NCI-H2196 (cell line): ENCODE data around the gene TSPO2.
A peak's percentile ranks its signal among the peaks of the same experiment; 100 is the strongest.
"Not testable (repeated sequence)": the region's sequence is repeated elsewhere in the genome, so short reads cannot be mapped to it uniquely, and the experiment has no call there.

ENCODE experiments used
- DNase-seq: peaks from one replicate; lab custom pipeline; 2025; ENCODE audit not compliant: unreplicated experiment; lab: John Stamatoyannopoulos, UW

The TSPO2 gene, protein sequence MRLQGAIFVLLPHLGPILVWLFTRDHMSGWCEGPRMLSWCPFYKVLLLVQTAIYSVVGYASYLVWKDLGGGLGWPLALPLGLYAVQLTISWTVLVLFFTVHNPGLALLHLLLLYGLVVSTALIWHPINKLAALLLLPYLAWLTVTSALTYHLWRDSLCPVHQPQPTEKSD

DNA sequence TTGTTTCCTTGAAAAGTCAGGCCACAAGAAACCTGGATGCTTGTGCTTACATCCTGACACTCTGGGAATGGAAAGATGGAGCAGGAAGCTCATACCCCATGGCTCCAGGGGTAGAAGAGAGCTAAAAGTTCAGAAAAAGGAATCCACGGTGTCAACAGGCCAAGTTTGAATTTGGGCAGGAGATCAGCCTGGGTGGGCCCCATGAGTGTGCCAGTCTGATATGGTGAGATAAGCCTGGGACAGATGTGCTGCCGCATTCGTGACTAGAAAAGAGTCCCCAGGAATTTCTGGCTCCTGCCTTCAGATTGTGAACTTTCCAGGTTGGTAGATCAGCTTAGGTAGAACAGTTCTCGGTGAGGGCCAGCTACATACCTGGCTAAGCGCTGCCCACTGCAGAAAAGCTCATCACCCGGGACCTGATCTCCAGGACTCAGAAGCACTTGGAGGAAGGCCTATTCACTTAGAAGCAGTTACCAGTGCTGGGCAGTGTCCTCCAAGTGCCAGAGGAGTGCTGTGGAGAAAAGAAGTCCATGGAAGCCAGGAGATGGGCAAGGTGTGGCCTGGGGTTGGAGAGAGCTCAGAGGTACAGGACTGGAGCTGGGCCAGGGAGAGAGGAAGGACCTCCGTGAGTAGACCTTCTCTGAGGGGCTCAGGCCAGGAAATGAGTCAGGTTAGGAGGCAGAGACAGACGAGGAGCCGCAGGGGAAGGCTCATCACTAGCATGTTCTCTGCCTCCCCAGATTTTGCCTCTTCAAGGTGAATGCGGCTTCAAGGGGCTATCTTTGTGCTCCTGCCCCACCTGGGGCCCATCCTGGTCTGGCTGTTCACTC lies at the start of gene TSPO2:
TSPO2 (plus strand) TSS at position 242 of the 830 bp plus-strand sequence; CDS start at position 761, 519 bp downstream.
- no peak for DNase-seq

DNA sequence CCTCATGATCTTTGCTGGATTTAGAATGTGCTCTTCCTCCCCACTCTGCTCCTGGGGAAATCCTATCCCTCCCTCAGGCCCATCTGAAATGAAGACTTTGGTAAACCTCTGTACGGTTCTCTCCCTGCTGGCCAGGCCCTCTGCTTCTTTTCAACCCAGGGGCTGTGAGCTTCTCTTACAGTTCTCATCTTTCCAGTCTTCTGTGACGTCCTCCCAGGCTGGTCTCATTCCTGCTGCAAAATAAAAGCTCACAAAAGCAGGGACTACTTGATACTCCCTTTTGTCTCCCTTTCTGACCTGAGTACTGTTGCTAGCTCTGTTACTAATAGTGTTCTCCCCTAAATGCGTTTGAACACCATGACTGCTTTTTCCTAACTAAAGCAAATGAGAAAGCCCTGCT lies 49.5 kb upstream of the TSPO2 start:
- DNase-seq: no peak

DNA sequence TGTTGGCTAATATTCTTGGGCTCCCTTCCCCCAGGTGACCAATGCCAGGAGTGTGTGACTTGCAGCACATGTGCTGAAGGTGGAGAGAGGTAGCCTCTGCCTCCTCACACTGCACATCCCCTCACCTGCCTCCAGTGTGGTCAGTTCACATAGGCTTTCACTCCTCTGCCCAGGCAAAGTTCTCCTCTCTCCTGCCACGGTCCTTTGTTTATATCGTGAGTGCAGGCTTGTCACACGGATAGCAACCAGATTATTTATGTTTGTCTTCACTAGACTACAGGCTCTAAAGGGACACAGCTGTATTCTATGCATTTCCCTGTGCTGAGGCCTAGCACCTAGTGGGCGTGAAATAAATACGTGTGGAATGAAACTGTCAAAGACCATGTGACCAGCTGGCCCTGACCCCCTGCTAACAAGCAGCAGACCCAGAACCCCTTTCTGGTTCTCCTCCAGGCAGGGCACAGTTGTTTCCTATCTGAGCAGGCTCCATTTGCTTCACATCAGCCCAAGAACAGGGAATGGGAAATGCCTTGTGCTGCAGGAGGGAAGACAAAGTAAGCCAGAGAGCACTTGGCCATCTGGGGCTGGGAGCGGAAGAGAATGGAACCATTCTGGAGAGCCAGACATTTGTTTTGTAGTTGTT lies 45.6 kb upstream of the TSPO2 start:
- DNase-seq: no peak

DNA sequence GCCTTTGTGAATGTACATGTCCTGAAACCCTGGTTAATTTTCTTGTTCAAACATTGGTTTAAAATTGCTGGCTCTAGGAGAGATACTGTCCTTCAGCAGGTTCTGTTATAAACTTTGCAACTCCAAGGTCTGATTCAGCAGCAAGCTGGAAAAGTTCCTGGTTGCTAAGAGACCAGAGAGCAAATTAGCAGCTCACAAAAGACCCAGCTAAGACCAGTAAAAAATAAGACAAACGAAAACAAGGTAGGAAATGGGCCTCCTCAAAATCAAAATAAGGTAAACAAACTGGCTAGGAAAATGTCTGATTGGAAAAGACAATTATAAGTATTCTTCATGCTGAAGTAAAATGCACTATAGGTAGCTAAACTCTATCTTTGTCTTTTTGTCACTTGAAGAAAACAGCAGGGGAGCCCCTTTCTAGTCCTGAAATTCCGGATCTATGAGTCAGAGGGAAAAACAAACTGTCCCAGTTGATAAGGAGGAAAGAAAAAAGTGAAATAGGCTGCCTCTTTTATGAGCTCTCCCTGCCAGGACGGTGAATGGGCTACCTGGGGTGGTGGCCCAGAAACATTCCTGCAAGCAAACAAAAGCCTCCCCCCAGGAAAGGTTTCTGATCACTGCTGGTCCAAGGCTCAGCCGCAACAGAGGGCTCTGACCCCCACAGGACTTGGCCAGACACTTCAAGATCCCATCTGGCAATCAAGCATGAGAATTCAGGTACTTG lies 44.9 kb upstream of the TSPO2 start:
- peak; percentile 23 for DNase-seq

DNA sequence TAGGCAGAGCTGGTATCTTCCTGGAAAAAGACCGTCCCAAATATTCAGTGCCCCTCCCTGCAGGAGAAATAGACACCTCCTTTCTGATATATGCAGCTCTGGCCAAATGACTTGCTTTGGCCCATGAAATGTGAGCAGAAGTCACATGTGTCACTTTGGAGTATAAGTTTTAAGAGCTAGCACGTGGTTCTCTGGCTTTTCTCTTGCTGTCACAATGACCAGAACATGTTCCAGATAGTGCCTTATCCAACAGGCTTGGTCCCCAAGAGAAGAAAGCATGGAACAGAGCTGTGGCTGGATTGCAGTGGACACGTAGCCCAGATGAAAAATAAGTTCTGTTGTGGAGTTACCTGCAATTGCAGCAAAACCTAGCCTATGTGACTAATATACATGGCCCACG lies 43.6 kb upstream of the TSPO2 start:
- no peak for DNase-seq

DNA sequence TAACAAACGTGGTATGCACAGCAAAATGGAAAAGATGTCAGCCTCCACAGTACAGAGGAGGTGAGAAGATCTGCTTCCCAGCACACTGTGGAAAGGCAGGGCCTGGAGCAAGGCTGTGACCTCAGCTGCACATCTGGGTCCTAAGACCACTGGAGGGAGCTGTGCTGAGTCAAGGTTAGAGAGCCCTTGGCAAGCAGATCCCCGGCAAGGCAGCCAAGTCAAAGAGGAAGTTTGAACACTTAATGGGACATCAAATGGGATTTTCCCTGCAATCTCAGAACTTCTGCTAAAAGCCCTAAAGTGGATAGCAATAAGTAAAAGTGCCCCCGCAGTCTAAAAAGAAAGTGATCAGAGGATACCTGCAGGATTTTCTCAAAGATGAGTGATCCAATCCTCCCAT lies 42.7 kb upstream of the TSPO2 start:
- peak; percentile 14 for DNase-seq

DNA sequence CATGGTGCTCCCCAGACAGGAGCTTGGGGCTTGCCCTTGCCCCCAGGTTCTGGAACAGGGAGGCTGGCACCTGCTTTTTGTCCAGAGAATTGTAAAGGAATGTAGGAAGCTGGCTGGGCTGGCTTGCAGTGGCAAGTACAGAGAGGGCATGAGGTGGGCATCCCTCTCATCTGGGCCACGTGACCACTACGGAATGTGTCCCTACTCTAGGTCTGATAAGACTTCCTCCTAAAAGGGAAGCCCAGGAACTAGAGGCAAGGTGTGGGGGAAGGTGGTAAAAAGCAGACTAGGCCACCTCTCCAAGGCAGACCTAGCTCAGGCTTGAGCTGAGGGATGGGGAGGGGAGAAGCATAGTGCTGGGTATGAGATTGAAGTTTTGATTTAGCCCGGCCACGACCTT lies 42.0 kb upstream of the TSPO2 start:
- DNase-seq: no peak

DNA sequence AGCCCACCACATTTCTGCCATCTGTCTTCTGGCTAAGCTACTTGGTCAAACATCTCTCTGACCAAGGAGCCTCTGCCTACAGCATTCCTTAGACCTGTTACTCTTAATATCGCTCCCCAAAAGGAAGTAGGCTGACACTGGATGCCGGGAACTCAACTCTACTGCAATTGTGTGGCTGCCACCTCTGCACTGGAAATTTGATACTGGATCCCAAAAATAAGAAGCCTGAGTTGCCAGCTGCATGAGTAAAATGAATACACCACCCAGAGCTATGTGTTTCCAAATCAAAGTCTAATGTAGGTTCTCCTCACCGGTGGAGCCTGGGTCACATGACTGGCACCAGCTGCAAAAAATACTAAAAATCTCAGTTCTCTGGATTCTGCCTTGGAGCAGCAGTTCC lies 40.1 kb upstream of the TSPO2 start:
- no peak for DNase-seq

DNA sequence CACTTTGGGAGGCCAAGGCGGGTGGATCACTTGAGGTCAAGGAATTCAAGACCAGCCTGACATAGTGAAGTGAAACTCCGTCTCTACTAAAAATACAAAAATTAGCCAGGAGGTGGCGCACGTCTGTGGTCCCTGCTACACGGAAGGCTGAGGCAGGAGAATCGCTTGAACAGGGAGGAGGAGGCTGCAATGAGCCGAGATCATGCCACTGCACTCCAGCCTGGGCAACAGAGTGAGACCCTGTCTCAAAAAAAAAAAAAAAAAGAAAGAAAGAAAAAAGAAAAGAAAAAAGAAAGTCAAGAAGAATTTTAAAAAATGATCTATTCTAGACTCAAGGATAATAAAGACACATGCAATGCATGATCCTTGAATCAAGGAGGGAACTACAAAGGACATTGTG lies 36.0 kb upstream of the TSPO2 start:
- peak; percentile 13 for DNase-seq

DNA sequence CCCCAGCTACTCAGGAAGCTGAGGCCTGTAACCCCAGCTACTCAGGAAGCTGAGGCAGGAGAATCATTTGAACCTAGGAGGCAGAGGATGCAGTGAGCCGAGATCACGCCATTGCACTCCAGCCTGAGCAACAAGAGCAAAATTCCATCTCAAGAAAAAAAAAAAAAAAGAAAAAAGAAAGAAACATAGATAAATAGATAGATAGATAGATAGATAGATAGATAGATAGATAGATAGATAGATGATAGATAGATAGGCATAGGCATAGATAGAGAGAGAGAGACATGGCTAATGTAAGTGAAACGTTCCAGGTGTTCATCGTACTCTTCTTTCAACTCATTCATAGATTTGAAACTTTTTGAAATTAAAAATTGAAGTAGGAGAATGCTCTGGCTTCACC lies 35.3 kb upstream of the TSPO2 start:
- not testable (repeated sequence) for DNase-seq

DNA sequence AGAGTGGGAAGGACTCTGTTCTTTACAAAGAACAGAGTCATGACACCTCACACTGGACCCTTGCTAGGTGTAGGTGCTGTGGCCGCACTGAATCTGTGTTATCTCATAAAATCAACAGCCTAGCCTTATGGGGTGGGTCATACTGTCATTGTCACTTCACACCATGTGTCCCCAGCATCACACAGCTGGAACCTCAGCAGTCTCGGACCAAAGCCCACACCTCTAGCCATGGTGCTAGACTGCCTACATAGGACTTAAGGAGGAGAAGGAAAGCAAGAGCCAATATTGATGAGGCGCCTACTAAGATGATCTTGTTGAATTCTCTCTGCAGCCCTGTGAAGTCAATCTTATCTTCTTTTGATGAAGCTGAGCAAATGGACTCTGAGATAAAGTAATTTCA lies 34.3 kb upstream of the TSPO2 start:
- no peak for DNase-seq

DNA sequence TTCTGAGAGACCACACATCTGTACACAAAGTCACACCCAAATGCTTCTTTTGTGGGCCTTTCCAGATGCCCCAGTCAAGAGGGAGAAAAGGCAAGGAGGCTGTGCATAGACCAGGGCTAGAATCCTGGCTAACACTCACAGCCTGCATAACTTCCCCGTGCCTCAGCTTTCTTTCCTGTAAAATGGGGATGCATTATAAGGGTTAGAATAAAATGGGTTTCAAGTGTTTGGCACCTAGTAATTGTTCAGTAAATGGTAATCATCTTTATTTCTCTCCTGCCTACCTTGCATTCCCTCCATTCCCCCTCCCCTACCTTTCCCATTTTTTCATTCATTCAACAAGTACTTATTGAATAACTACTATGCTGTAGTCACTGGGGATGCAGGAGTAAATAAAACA lies 32.6 kb upstream of the TSPO2 start:
- no peak for DNase-seq

DNA sequence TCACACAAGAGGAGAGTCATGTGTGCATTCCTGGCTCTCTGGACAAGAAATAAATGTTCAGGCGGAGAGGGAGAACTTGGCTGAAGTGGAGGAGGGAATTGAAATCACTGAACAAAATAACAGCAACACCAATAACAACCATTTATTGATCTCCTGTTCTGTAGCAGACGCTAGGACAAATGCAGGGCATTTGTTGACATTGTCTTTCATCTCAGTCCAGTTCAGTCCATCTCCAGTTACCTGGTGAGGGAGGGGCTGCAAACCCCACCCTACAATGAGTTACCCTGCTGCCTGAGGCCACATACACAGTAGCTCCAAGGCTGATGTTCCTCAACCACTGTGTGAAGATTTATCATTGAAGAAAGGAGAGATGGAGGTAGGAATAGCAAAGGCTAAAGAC lies 30.6 kb upstream of the TSPO2 start:
- no peak for DNase-seq

DNA sequence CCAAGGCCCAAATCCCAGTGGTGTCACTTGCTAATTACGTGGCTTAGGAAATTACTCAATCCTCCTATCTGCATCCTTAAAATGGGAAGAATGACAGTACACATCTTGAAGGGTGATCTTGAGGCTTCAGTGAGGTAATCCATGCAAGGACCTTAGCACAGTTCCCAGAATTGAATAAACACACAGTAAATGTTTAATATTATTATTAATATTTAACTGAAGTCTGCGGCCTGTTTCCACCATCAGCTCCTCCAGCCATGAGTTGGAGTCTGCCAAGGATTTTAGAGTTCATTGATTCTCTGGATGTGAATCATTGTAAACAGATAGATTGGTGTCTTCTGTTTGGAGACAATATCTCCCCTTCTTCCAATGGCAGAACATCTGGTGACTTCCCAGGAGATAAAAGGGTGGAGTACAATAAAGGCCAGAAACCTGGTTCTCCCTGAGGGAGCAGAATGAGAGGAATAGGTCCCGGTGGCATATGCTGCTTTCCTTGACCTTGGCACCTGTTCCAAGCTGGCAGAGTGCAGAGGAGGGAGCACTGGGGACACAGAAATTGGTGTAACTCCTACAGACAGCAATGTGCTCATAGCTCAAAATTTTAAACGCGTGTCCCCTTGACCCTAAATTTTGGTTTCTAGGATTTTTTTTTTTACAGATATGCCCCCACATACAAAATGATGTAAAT lies 28.7 kb upstream of the TSPO2 start:
- no peak for DNase-seq

DNA sequence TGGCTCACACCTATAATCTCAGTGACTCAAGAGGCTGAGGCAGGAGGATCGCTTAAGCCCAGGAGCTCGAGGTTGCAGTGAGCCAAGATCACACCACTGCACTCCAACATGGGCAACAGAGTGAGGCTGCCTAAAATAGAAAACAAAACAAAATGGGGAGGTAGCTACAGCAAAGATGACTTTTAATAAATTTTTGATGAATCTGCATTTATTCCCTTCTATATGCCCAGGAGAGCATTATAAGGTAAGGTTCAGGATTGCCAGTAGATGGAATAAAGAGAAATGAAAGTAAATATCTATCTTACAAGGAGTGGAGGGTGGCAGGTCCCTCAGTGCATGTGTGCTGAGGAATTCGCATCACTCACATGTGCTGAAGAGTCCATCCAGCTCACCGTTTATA lies 27.5 kb upstream of the TSPO2 start:
- no peak for DNase-seq

DNA sequence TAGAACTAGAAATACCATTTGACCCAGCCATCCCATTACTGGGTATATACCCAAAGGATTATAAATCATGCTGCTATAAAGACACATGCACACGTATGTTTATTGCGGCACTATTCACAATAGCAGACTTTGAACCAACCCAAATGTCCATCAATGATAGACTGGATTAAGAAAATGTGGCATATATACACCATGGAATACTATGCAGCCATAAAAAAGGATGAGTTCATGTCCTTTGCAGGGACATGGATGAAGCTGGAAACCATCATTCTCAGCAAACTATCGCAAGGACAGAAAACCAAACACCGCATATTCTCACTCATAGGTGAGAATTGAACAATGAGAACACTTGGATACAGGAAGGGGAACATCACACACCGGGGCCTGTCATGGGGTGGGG lies 26.4 kb upstream of the TSPO2 start:
- not testable (repeated sequence) for DNase-seq

DNA sequence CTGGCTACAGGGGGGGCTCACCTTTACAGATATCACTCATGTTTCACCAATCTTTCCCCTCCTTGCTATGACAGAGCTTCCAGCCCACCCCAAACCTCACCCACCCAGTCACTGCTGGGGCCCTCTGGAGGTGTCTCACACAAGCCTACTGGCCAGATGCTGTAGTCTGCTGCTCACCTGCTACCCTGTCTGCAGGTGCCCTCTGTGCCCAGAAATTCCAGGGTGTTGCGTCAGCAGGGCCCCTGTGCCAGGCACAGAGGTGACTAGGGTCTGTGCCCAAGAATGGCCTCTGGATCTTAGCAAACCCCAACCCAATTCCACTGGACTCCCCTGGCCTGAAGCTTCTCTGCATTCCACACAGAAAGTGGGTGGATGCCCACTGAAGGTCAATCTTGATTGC lies 24.6 kb upstream of the TSPO2 start:
- no peak for DNase-seq

DNA sequence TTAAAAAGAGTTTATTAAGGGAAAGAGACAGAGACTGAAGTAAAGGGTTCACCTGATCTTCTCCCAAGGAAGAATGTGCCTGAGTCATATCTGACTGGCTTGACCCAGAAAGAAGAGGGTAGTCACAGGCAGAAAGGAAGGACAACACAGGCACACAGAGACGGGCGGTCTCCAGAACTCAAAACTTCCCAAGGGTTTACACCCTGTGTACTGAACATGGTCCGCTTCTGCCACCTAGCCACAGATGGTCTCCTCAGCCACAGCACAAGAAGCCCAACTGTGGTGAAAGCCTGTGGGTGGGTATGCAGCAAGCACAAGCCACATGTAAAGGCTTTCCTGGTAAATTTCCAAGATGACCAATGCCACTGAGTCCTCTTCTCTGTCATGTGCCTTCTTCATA lies 20.4 kb upstream of the TSPO2 start:
- DNase-seq: peak; percentile 44

DNA sequence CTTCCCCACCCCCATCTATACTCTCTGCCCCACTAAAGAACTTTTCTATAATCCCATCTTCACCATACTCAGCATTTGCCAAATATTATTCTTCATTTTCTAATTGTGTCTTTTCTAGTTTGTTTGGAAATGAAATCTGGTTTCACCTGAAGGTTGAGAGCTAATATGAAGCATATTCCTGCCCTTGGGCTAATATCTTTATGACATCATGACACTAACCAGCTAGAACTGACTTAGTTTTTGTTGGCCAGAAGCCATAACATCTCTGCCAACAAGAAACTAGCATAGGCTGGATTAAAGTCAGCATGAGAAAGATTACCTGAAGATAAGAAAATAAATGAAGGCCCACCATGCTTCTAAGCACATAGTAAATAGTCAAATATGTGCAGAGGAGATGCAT lies 20.0 kb upstream of the TSPO2 start:
- peak; percentile 8 for DNase-seq

DNA sequence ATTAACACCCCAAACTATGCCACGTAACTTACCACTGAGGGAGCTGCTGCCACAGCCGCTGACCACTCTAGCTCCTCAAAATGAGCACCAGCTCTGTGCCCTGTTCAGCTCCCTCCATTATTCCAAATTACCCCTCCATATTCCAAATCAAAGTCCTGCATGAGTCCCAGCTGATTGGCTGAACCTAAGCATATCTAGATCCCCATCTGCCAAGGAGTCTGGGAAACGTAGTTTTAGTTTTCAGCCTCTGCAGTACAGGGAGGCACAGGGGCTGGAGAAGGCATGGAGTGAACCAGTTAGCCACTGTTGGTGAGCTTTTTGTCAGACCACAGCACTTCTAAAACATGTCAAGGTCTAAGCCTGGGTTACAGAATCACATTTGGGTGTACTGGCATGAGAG lies 19.2 kb upstream of the TSPO2 start:
- no peak for DNase-seq

DNA sequence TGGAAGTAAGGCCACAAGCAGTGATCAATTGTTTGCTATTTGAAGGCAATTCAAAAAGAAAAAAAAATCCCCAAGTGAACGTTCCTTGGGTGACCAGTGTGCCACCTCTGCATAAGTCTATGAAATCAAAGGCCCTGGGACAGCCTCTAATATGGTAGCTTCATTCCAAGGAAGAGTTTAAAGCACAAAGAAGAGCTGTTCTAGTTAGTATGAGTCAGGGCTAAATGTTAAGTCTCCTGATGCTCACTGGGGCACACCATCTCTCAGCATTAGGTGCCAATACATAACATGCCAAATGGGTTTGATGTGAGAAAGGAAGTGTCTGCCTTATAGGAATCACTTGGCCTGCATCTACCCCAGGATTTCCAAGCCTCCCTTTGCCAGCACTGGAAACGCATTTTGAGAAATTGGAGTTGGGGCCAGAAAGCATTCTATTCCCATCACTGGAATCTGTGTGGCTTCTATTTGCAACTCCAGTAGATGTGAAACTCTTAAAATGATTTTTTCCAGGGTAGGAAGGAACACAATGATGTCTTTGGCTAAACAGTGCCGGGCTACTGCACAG lies 16.2 kb upstream of the TSPO2 start:
- DNase-seq: no peak
